Activated T-helper 1 cell treated with anti-CD3 and anti-CD28 coated beads, Interleukin-12 subunit alpha, Interleukin-12 subunit beta, Interleukin-2, Interleukin-4 antibody, amounts not matched to agents 30 ng/mL and 10 ng/mL and 1 ng/mL, durations not matched to agents 14 hours and 24 hours and 36 hours (primary cell): ENCODE data around the gene MVB12B. TPM values are rescaled to one million over a fixed set of nuclear protein-coding genes. Genes with fewer than 3 reads are reported as not detected.
A peak's percentile ranks its signal among the peaks of the same experiment; 100 is the strongest.

Experiments
- DNase-seq: peaks from one replicate; pipeline ENCODE4 v3.0.0; 2021; ENCODE audit warnings: low spot score
- H3K27ac Mint-ChIP-seq: one replicate; pipeline ENCODE4 v1.8.0; 2021; ENCODE audit warnings: mild to moderate bottlenecking, mixed read lengths
- H3K27me3 Mint-ChIP-seq: one replicate; pipeline ENCODE4 v1.8.0; 2022; ENCODE audit warnings: mild to moderate bottlenecking, moderate library complexity, mixed read lengths; ENCODE audit not compliant: insufficient read depth
- H3K36me3 Mint-ChIP-seq: one replicate; pipeline ENCODE4 v1.8.0; 2021; ENCODE audit warnings: low read depth, mixed read lengths
- H3K4me1 Mint-ChIP-seq: one replicate; pipeline ENCODE4 v1.8.0; 2021; ENCODE audit warnings: low read depth, mixed read lengths
- H3K4me3 Mint-ChIP-seq: one replicate; pipeline ENCODE4 v1.8.0; 2021; ENCODE audit warnings: mild to moderate bottlenecking, moderate library complexity, mixed read lengths
- H3K9me3 Mint-ChIP-seq: one replicate; pipeline ENCODE4 v1.8.0; 2021; ENCODE audit warnings: mixed read lengths
- intact Hi-C: fragments of 100-400 bp; cut with micrococcal nuclease; formaldehyde crosslinking; loops from one replicate; pipeline ENCODE4 v1.15.1; 2024
- total RNA-seq: library from RNA; stranded (reverse); gene quantifications from 2 replicates; pipeline ENCODE4 v1.2.3, GENCODE V29; 2022

The MVB12B gene
- total RNA-seq, 1 donor from 2014 or later: 1.1 TPM

GRCh38 chr9:126328407-126328806 is 1.8 kb downstream of the MVB12B start:
- peaks cover 33% of the 10 kb centered on the region for H3K27me3 Mint-ChIP-seq
- H3K4me3 Mint-ChIP-seq: peak overlapping the region; percentile 74
- peaks cover 18% of the 10 kb centered on the region for H3K4me1 Mint-ChIP-seq
- no peaks in the 10 kb centered on the region for H3K36me3 Mint-ChIP-seq
- DNase-seq: no peak
- no peak overlapping the region for H3K27ac Mint-ChIP-seq
- H3K9me3 Mint-ChIP-seq: peaks cover 9% of the 10 kb centered on the region
- intact Hi-C loops: loop anchor here (5.0 kb wide), 1 partner anchor 164 kb away; no protein-coding TSS in a partner anchor

GRCh38 chr9:126329476-126330275 is 3.0 kb downstream of the MVB12B start:
- Mint-ChIP-seq H3K36me3 (no peaks in the 10 kb centered on the region), H3K4me3 (no peak overlapping the region), H3K27me3 (peaks cover 33% of the 10 kb centered on the region), H3K4me1 (peaks cover 18% of the 10 kb centered on the region), H3K27ac (no peak overlapping the region), H3K9me3 (no peaks in the 10 kb centered on the region)
- intact Hi-C loops: loop anchor here (5.0 kb wide), 1 partner anchor 163 kb away; no protein-coding TSS in a partner anchor
- DNase-seq: no peak

- H3K27ac Mint-ChIP-seq: no peak overlapping the region
- peaks cover 18% of the 10 kb centered on the region for H3K4me1 Mint-ChIP-seq
- no peak for DNase-seq
- H3K36me3 Mint-ChIP-seq: no peaks in the 10 kb centered on the region
- intact Hi-C loops: no loop called here
- no peaks in the 10 kb centered on the region for H3K9me3 Mint-ChIP-seq
- no peak overlapping the region for H3K4me3 Mint-ChIP-seq
- peaks cover 28% of the 10 kb centered on the region for H3K27me3 Mint-ChIP-seq
These were observed 3.9 kb downstream of the MVB12B start for GRCh38 chr9:126330536-126330935.

GRCh38 chr9:126331964-126332748 is 5.5 kb downstream of the MVB12B start:
- Mint-ChIP-seq H3K27me3 (peaks cover 23% of the 10 kb centered on the region), H3K27ac (no peak overlapping the region), H3K36me3 (no peaks in the 10 kb centered on the region), H3K4me3 (no peak overlapping the region), H3K9me3 (no peaks in the 10 kb centered on the region), H3K4me1 (peaks cover 18% of the 10 kb centered on the region)
- no peak for DNase-seq
- intact Hi-C loops: no loop called here

GRCh38 chr9:126334721-126335621 is 8.3 kb downstream of the MVB12B start:
- no peak for DNase-seq
- Mint-ChIP-seq H3K27me3 (peaks cover 15% of the 10 kb centered on the region), H3K27ac (no peak overlapping the region), H3K9me3 (no peaks in the 10 kb centered on the region), H3K36me3 (no peaks in the 10 kb centered on the region), H3K4me1 (no peaks in the 10 kb centered on the region), H3K4me3 (no peak overlapping the region)
- intact Hi-C loops: no loop called here

- no peaks in the 10 kb centered on the region for H3K36me3 Mint-ChIP-seq
- H3K9me3 Mint-ChIP-seq: no peaks in the 10 kb centered on the region
- H3K4me1 Mint-ChIP-seq: no peaks in the 10 kb centered on the region
- H3K27ac Mint-ChIP-seq: no peak overlapping the region
- intact Hi-C loops: no loop called here
- DNase-seq: no peak
- no peak overlapping the region for H3K4me3 Mint-ChIP-seq
- peaks cover 7% of the 10 kb centered on the region for H3K27me3 Mint-ChIP-seq
These were observed 9.5 kb downstream of the MVB12B start for GRCh38 chr9:126335837-126336735.

GRCh38 chr9:126336736-126337325 is 10.2 kb downstream of the MVB12B start:
- Mint-ChIP-seq H3K9me3 (no peaks in the 10 kb centered on the region), H3K27me3 (peaks cover 4% of the 10 kb centered on the region), H3K4me1 (no peaks in the 10 kb centered on the region), H3K36me3 (no peaks in the 10 kb centered on the region), H3K4me3 (no peak overlapping the region), H3K27ac (no peak overlapping the region)
- intact Hi-C loops: no loop called here
- no peak for DNase-seq

GRCh38 chr9:126337729-126338372 is 11.2 kb downstream of the MVB12B start:
- no peaks in the 10 kb centered on the region for H3K36me3 Mint-ChIP-seq
- no peak for DNase-seq
- no peak overlapping the region for H3K27ac Mint-ChIP-seq
- no peak overlapping the region for H3K4me3 Mint-ChIP-seq
- no peaks in the 10 kb centered on the region for H3K4me1 Mint-ChIP-seq
- H3K27me3 Mint-ChIP-seq: no peaks in the 10 kb centered on the region
- intact Hi-C loops: no loop called here
- no peaks in the 10 kb centered on the region for H3K9me3 Mint-ChIP-seq

GRCh38 chr9:126338945-126339344 is 12.3 kb downstream of the MVB12B start:
- Mint-ChIP-seq H3K36me3 (no peaks in the 10 kb centered on the region), H3K27ac (no peak overlapping the region)

GRCh38 chr9:126341426-126341825 is 14.8 kb downstream of the MVB12B start:
- no peaks in the 10 kb centered on the region for H3K27me3 Mint-ChIP-seq
- H3K36me3 Mint-ChIP-seq: no peaks in the 10 kb centered on the region
- H3K4me3 Mint-ChIP-seq: no peak overlapping the region
- intact Hi-C loops: no loop called here
- H3K9me3 Mint-ChIP-seq: no peaks in the 10 kb centered on the region
- H3K27ac Mint-ChIP-seq: no peak overlapping the region
- no peaks in the 10 kb centered on the region for H3K4me1 Mint-ChIP-seq
- no peak for DNase-seq

More at GRCh38 chr9:126338945-126339344, 12.3 kb downstream of the MVB12B start:
- no peaks in the 10 kb centered on the region for H3K9me3 Mint-ChIP-seq
- no peaks in the 10 kb centered on the region for H3K27me3 Mint-ChIP-seq
- DNase-seq: no peak
- no peaks in the 10 kb centered on the region for H3K4me1 Mint-ChIP-seq
- intact Hi-C loops: no loop called here
- H3K4me3 Mint-ChIP-seq: no peak overlapping the region

GRCh38 chr9:126341902-126342301 is 15.3 kb downstream of the MVB12B start:
- H3K9me3 Mint-ChIP-seq: no peaks in the 10 kb centered on the region

More at GRCh38 chr9:126341902-126342301, 15.3 kb downstream of the MVB12B start:
- Mint-ChIP-seq H3K36me3 (no peaks in the 10 kb centered on the region), H3K27ac (no peak overlapping the region), H3K4me3 (no peak overlapping the region), H3K4me1 (no peaks in the 10 kb centered on the region), H3K27me3 (peaks cover 5% of the 10 kb centered on the region)
- intact Hi-C loops: no loop called here
- no peak for DNase-seq
